T-cell (primary cell): ENCODE measurements around the gene MROH2A. TPM values are rescaled to one million over a fixed set of nuclear protein-coding genes. Genes with fewer than 3 reads are reported as not detected.

Experiments
- ATAC-seq, 4 experiments: fragments of 200-7000 bp in 3 of 4; fragments of 150-1000 bp in 1 of 4; cut with Tn5 transposase; replicated peaks in 1 of 4; 1 replicate in 3 of 4; 2 replicates in 1 of 4; pipeline ENCODE4 v1.10.0; 2021; ENCODE audit warnings: moderate library complexity in 3 of 4, mild to moderate bottlenecking in 2 of 4, moderate number of reproducible peaks in 1 of 4
- CTCF ChIA-PET, 2 donors: fragments of 300-600 bp; sonication (Branson Sonifier 250); formaldehyde crosslinking; loops; one replicate each; lab custom pipeline; 2022; ENCODE audit warnings: antibody characterized with exemption in 2 of 2; lab: Charles Lee
- POLR2A ChIA-PET, 2 donors: fragments of 300-600 bp; sonication (Branson Sonifier 250); formaldehyde crosslinking; loops; one replicate each; lab custom pipeline; 2022; ENCODE audit warnings: antibody characterized with exemption in 2 of 2; lab: Charles Lee
- DNase-seq, 35 experiments: peaks; one replicate each; pipeline versions ENCODE4 v3.0.0 to v3.0.0-alpha.2; 2013 to 2023
- H3K27ac ChIP-seq: one replicate; pipeline ENCODE4 v1.5.1; 2013; ENCODE audit warnings: low read length
- H3K27me3 ChIP-seq, 2 experiments: replicated peaks in 1 of 2; 1 replicate in 1 of 2; 2 replicates in 1 of 2; pipeline versions ENCODE4 v1.6.1 to v1.7.0; 2013; ENCODE audit warnings: low read length in 1 of 2, mixed read lengths in 1 of 2; ENCODE audit not compliant: control insufficient read depth in 2 of 2, insufficient read depth in 2 of 2; ENCODE audit errors: extremely low read depth in 1 of 2
- H3K36me3 ChIP-seq, 2 donors: 1 replicate in 1 of 2; 2 replicates in 1 of 2; pipeline versions ENCODE4 v1.6.1 to v1.7.0; 2013; ENCODE audit warnings: low read length in 1 of 2; ENCODE audit not compliant: control insufficient read depth in 2 of 2, insufficient read depth in 1 of 2; ENCODE audit errors: extremely low read depth in 1 of 2
- H3K4me1 ChIP-seq, 2 experiments: 1 replicate in 1 of 2; 2 replicates in 1 of 2; pipeline versions ENCODE4 v1.6.1 to v1.7.0; 2013; ENCODE audit warnings: low read length in 2 of 2, mixed read lengths in 1 of 2; ENCODE audit not compliant: insufficient read depth in 2 of 2, control insufficient read depth in 1 of 2; ENCODE audit errors: extremely low read depth in 1 of 2
- H3K4me3 ChIP-seq, 2 donors: 1 replicate in 1 of 2; 2 replicates in 1 of 2; pipeline versions ENCODE4 v1.5.1 to v1.7.0; 2013; ENCODE audit warnings: mild to moderate bottlenecking in 2 of 2, low read length in 1 of 2, moderate library complexity in 1 of 2; ENCODE audit not compliant: control insufficient read depth in 1 of 2; ENCODE audit errors: extremely low read depth in 1 of 2
- H3K9me3 ChIP-seq: 2 replicates; pipeline ENCODE4 v1.7.0; 2013
- H3K27ac Mint-ChIP-seq, 2 donors: one replicate each; pipeline ENCODE4 v1.8.0; 2020 to 2021; ENCODE audit warnings: mild to moderate bottlenecking in 2 of 2, mixed read lengths in 2 of 2
- H3K27me3 Mint-ChIP-seq, 2 donors: one replicate each; pipeline ENCODE4 v1.8.0; 2021 to 2022; ENCODE audit warnings: mixed read lengths in 2 of 2
- H3K36me3 Mint-ChIP-seq: one replicate; pipeline ENCODE4 v1.8.0; 2021; ENCODE audit warnings: mixed read lengths
- H3K4me1 Mint-ChIP-seq, 3 donors: one replicate each; pipeline ENCODE4 v1.8.0; 2020 to 2022; ENCODE audit warnings: mixed read lengths in 3 of 3, mild to moderate bottlenecking in 1 of 3
- H3K4me3 Mint-ChIP-seq, 3 donors: one replicate each; pipeline ENCODE4 v1.8.0; 2020 to 2022; ENCODE audit warnings: mild to moderate bottlenecking in 3 of 3, mixed read lengths in 3 of 3, moderate library complexity in 3 of 3
- H3K9me3 Mint-ChIP-seq, 3 donors: one replicate each; pipeline ENCODE4 v1.8.0; 2020 to 2022; ENCODE audit warnings: mixed read lengths in 3 of 3
- WGBS: methylation state at CpG from one replicate; pipeline ENCODE4 v1.1.5; 2013; ENCODE audit warnings: missing lambda C conversion rate; ENCODE audit not compliant: insufficient coverage; 5-methylcytosine and 5-hydroxymethylcytosine counted together
- total RNA-seq, 35 experiments: library from RNA in 6 of 35; stranded (reverse) in 6 of 35; fragments of 120-200 nt in 1 of 35; gene quantifications; one replicate each; pipeline versions ENCODE4 v1.2.1 to v1.2.4 and lab custom pipeline; 2013 to 2026

MROH2A gene
- total RNA-seq, 5 donors from 2014 or later (not counting 1 experiment from before 2014, with no cell fraction given) = not detected

DNA sequence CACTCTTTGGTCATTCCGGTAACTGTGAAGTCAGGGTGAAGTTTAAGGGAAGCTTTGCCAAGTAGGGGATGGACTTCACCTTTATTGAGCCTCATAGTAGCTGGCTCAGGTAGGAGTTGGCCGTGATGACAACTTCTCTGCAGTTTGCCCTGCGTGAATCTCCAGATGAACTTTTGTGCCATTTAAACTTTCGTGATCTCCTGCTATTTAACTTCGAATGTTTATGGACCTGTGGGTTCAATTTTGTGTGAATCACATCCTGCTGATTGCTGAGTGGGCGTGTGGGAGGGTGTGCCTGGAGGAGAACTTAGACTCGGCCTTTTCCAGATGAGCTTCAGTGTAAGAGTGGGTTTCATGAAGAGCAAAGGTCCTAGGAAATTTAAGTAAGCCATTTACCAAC is 13.9 kb upstream of the MROH2A start:
- peaks cover 0 to 15% of the 10 kb centered on the region in 2 experiments for H3K27me3 ChIP-seq
- DNase-seq (no peak), ATAC-seq (no peak)
- Mint-ChIP-seq H3K27ac (no peak overlapping the region), H3K27me3 (peaks cover 33 to 36% of the 10 kb centered on the region in 2 donors), H3K4me3 (no peak overlapping the region), H3K9me3 (no peaks in the 10 kb centered on the region), H3K4me1 (no peaks in the 10 kb centered on the region), H3K36me3 (no peaks in the 10 kb centered on the region)
- CTCF ChIA-PET = no interaction called here
- no peaks in the 10 kb centered on the region for H3K4me1 ChIP-seq
- POLR2A ChIA-PET = no interaction called here
- H3K36me3 ChIP-seq = no peaks in the 10 kb centered on the region
- H3K27ac ChIP-seq = no peak overlapping the region
- H3K9me3 ChIP-seq = no peaks in the 10 kb centered on the region
- WGBS = 69% methylated on average over 7 of the region's 7 CpGs
- no peak overlapping the region for H3K4me3 ChIP-seq

DNA sequence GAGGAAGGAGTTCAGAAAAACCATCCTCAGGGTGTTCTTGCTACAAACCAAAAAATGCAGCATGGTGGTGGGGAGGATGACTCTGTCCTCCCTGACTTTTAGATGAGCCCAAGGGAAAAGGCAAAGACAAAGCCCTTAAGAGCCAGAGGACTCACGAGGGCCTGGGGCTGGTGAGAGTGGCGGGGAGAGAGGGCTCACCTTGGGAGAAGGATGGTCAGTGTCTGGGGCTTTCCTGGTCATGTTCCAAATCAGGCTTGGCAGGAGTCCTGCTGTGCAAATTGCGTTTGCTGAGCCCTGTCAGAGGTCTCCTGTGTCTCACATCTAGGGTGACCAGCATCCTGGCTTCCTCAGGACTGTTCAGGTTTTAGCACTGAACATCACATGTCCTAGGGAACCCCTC is 13.4 kb upstream of the MROH2A start:
- WGBS = 56% methylated on average over 3 of the region's 3 CpGs
- H3K4me1 ChIP-seq = no peaks in the 10 kb centered on the region
- H3K36me3 ChIP-seq = no peaks in the 10 kb centered on the region
- no peak overlapping the region for H3K4me3 ChIP-seq
- Mint-ChIP-seq H3K27ac (no peak overlapping the region), H3K27me3 (peaks cover 33 to 38% of the 10 kb centered on the region in 2 donors), H3K4me3 (no peak overlapping the region), H3K36me3 (no peaks in the 10 kb centered on the region), H3K9me3 (no peaks in the 10 kb centered on the region), H3K4me1 (no peaks in the 10 kb centered on the region)
- POLR2A ChIA-PET = no interaction called here
- ATAC-seq (no peak), DNase-seq (no peak)
- H3K9me3 ChIP-seq = no peaks in the 10 kb centered on the region
- CTCF ChIA-PET = no interaction called here
- no peak overlapping the region for H3K27ac ChIP-seq
- peaks cover 0 to 15% of the 10 kb centered on the region in 2 experiments for H3K27me3 ChIP-seq

GRCh38 chr2:233766416-233766815 is 11.7 kb upstream of the MROH2A start:
- Histone ChIP-seq H3K9me3 (no peaks in the 10 kb centered on the region), H3K36me3 (no peaks in the 10 kb centered on the region), H3K27me3 (peaks cover 0 to 15% of the 10 kb centered on the region in 2 experiments), H3K4me1 (no peaks in the 10 kb centered on the region), H3K4me3 (no peak overlapping the region), H3K27ac (no peak overlapping the region)
- H3K4me1 Mint-ChIP-seq = no peaks in the 10 kb centered on the region
- no peaks in the 10 kb centered on the region for H3K9me3 Mint-ChIP-seq
- peaks cover 37 to 38% of the 10 kb centered on the region in 2 donors for H3K27me3 Mint-ChIP-seq
- ChIA-PET POLR2A (no interaction called here), CTCF (no interaction called here)
- no peak overlapping the region for H3K27ac Mint-ChIP-seq
- H3K4me3 Mint-ChIP-seq = no peak overlapping the region
- WGBS = 75% methylated on average over 2 of the region's 4 CpGs
- no peak for ATAC-seq
- H3K36me3 Mint-ChIP-seq = no peaks in the 10 kb centered on the region
- no peak for DNase-seq

DNA sequence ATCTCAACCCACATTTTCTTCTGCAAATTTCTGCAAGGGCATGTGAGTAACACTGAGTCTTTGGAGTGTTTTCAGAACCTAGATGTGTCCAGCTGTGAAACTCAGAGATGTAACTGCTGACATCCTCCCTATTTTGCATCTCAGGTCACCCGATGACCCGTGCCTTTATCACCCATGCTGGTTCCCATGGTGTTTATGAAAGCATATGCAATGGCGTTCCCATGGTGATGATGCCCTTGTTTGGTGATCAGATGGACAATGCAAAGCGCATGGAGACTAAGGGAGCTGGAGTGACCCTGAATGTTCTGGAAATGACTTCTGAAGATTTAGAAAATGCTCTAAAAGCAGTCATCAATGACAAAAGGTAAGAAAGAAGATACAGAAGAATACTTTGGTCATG is 10.1 kb upstream of the MROH2A start:
- no peaks in the 10 kb centered on the region for H3K36me3 Mint-ChIP-seq
- no peaks in the 10 kb centered on the region for H3K4me1 Mint-ChIP-seq
- H3K4me3 Mint-ChIP-seq = no peak overlapping the region
- DNase-seq (no peak), ATAC-seq (no peak)
- no peak overlapping the region for H3K27ac Mint-ChIP-seq
- no peaks in the 10 kb centered on the region for H3K36me3 ChIP-seq
- ChIA-PET POLR2A (no interaction called here), CTCF (no interaction called here)
- WGBS = 95% methylated on average over 2 of the region's 4 CpGs
- peaks cover 37 to 38% of the 10 kb centered on the region in 2 donors for H3K27me3 Mint-ChIP-seq
- H3K27me3 ChIP-seq = peaks cover 0 to 17% of the 10 kb centered on the region in 2 experiments
- no peaks in the 10 kb centered on the region for H3K4me1 ChIP-seq
- H3K9me3 ChIP-seq = no peaks in the 10 kb centered on the region
- no peak overlapping the region for H3K4me3 ChIP-seq
- H3K9me3 Mint-ChIP-seq = no peaks in the 10 kb centered on the region
- H3K27ac ChIP-seq = no peak overlapping the region

DNA sequence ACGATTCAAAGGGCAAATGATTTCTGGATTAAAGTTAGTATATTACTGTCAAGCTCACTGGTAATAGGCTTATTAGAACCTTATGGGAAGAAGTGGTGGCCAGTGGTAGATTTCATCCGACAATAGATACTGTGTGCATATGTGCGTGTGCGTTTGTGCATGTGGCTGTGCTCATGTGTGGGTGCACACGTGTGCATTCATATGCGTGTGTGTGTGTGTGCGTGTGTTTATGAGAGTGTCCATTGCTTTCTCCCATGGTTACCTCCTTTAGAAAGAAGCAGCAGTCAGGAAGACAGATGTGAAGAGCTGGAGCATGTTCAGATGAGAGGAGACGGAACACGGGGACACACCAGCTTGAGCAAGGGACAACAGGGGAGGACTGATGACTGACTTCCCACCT is 8.9 kb upstream of the MROH2A start:
- no peak for ATAC-seq
- Histone ChIP-seq H3K27me3 (peaks cover 0 to 17% of the 10 kb centered on the region in 2 experiments), H3K9me3 (no peaks in the 10 kb centered on the region), H3K36me3 (no peaks in the 10 kb centered on the region), H3K4me1 (no peaks in the 10 kb centered on the region), H3K4me3 (no peak overlapping the region), H3K27ac (no peak overlapping the region)
- Mint-ChIP-seq H3K27me3 (peaks cover 27 to 29% of the 10 kb centered on the region in 2 donors), H3K4me1 (no peaks in the 10 kb centered on the region), H3K4me3 (no peak overlapping the region), H3K9me3 (no peaks in the 10 kb centered on the region), H3K27ac (no peak overlapping the region), H3K36me3 (no peaks in the 10 kb centered on the region)
- CTCF ChIA-PET = no interaction called here
- no peak for DNase-seq
- 90% methylated on average over 8 of the region's 9 CpGs for WGBS
- POLR2A ChIA-PET = interaction anchor here in 1 of 2 donors (0.6 kb wide), 1 partner anchor 282 kb away, joined by 3 read pairs; no protein-coding TSS in a partner anchor

DNA sequence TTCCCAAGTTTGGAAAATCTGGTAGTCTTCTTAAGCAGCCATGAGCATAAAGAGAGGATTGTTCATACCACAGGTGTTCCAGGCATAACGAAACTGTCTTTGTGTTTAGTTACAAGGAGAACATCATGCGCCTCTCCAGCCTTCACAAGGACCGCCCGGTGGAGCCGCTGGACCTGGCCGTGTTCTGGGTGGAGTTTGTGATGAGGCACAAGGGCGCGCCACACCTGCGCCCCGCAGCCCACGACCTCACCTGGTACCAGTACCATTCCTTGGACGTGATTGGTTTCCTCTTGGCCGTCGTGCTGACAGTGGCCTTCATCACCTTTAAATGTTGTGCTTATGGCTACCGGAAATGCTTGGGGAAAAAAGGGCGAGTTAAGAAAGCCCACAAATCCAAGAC is 6.0 kb upstream of the MROH2A start:
- Mint-ChIP-seq H3K27ac (no peak overlapping the region), H3K4me3 (no peak overlapping the region), H3K9me3 (peaks cover 3 to 13% (median 7%) of the 10 kb centered on the region in 3 donors), H3K27me3 (peaks cover 18 to 21% of the 10 kb centered on the region in 2 donors), H3K36me3 (no peaks in the 10 kb centered on the region), H3K4me1 (no peaks in the 10 kb centered on the region)
- Histone ChIP-seq H3K27me3 (peaks cover 0 to 18% of the 10 kb centered on the region in 2 experiments), H3K36me3 (no peaks in the 10 kb centered on the region), H3K27ac (no peak overlapping the region), H3K4me3 (no peak overlapping the region), H3K9me3 (no peaks in the 10 kb centered on the region), H3K4me1 (no peaks in the 10 kb centered on the region)
- DNase-seq (no peak), ATAC-seq (no peak)
- POLR2A ChIA-PET = no interaction called here
- CTCF ChIA-PET = no interaction called here
- 95% methylated on average over 10 of the region's 16 CpGs for WGBS

- Histone ChIP-seq H3K27me3 (peaks cover 0 to 19% of the 10 kb centered on the region in 2 experiments), H3K9me3 (no peaks in the 10 kb centered on the region), H3K27ac (no peak overlapping the region), H3K4me1 (no peaks in the 10 kb centered on the region), H3K4me3 (no peak overlapping the region), H3K36me3 (no peaks in the 10 kb centered on the region)
- DNase-seq (no peak), ATAC-seq (no peak)
- Mint-ChIP-seq H3K36me3 (no peaks in the 10 kb centered on the region), H3K9me3 (peaks cover 3 to 13% (median 7%) of the 10 kb centered on the region in 3 donors), H3K27me3 (peaks cover 16 to 18% of the 10 kb centered on the region in 2 donors), H3K4me1 (no peaks in the 10 kb centered on the region), H3K27ac (no peak overlapping the region), H3K4me3 (no peak overlapping the region)
- ChIA-PET POLR2A (no interaction called here), CTCF (no interaction called here)
- WGBS = 78% methylated on average over 4 of the region's 5 CpGs
These were observed 5.5 kb upstream of the MROH2A start for GRCh38 chr2:233772583-233772982.
